ENCODE results near the gene ZCCHC10. TPM values are rescaled to one million over a fixed set of nuclear protein-coding genes. Genes with fewer than 3 reads are reported as not detected.

ZCCHC10 gene
- total and polyA plus RNA-seq, 9 of the 15 experiments (the other 6 are each of a cell fraction or from before 2014, with no cell fraction given), result 11.9 to 146 (median 51.8) TPM

DNA sequence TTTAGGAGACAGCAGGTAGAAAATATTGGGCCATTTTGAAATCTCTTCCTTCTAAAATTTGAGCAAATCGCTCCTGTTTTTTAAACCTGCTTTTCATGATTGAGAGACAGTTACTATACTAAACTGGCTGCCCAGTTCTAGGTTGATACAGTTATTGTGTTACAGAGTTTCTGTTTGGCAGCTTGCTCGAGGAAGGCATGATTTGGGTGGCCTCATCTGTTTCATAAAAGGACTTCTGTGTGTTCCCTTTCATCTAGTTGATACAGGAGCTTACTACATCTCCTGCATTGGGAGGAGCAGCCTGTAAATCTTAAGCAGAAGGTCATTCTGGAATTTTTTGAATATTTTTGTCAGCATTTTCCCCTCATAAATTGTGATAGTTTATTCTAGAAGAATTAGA lies 39.7 kb upstream of the ZCCHC10 start:
- H3K27me3 ChIP-seq (ENCODE audit: control insufficient read depth in 2 of 2, insufficient read depth in 2 of 2, low read length in 2 of 2), result no peaks in the 10 kb centered on the region
- H3K27ac ChIP-seq (ENCODE audit: extremely low read depth, low read depth, low read length), result peak overlapping the region; percentile 8; the same call in 1 of the 3 replicates
- no peaks in the 10 kb centered on the region for H3K4me1 ChIP-seq (replicated peaks in 1 of 2; ENCODE audit: control insufficient read depth in 2 of 2, insufficient read depth in 2 of 2, low read length in 2 of 2)
- H3K9ac ChIP-seq (ENCODE audit: insufficient read depth in 1 of 2, low read depth in 2 of 2, low read length in 2 of 2), result no peak overlapping the region
- 96% methylated on average over 2 of the region's 2 CpGs for WGBS (ENCODE audit: insufficient coverage, low coverage, missing lambda C conversion rate)
- H4K20me1 ChIP-seq (replicated peaks; ENCODE audit: control insufficient read depth, insufficient read depth, low read length), result peaks cover 13% of the 10 kb centered on the region
- CTCF ChIA-PET (ENCODE audit: low intra/inter-chr PET ratio), result no interaction called here
- intact Hi-C loops (cut with micrococcal nuclease), result no loop called here
- DNase-seq (ENCODE audit: extremely low read depth in 1 of 4, low spot score in 3 of 4) (no peak), FAIRE-seq (no peak), ATAC-seq (no peak)
- in situ Hi-C loops (cut with MboI), result no loop called here
- H3K79me2 ChIP-seq (ENCODE audit: control insufficient read depth, insufficient read depth, low read length), result peaks cover 58% of the 10 kb centered on the region
- no peaks in the 10 kb centered on the region for H3K9me1 ChIP-seq (ENCODE audit: control insufficient read depth, insufficient read depth, low read length)
- no peak overlapping the region for H3K4me2 ChIP-seq (ENCODE audit: insufficient read depth, low read length)
- BruUV-seq (replicated peaks), result no TSS peak
- H2AFZ ChIP-seq (ENCODE audit: low read depth, low read length), result no peak overlapping the region
- no peak overlapping the region for H3K4me3 ChIP-seq
- peaks cover 78% of the 10 kb centered on the region for H3K36me3 ChIP-seq (ENCODE audit: control insufficient read depth, insufficient read depth, low read length)
- POLR2A ChIA-PET, result no interaction called here
- H3K9me3 ChIP-seq (replicated peaks; ENCODE audit: control insufficient read depth, insufficient read depth, low read depth, low read length), result no peaks in the 10 kb centered on the region
- TF ChIP-seq ZNF217 (CRISPR knock-in tag; IDR thresholded peaks at IDR 0.05) (no peak), PHTF2 (CRISPR knock-in tag; IDR thresholded peaks at IDR 0.05) (no peak), NBN (IDR thresholded peaks at IDR 0.05; ENCODE audit: low read depth) (no peak), CBFB (CRISPR knock-in tag; IDR thresholded peaks at IDR 0.05) (no peak), DIDO1 (tag; IDR thresholded peaks at IDR 0.05; ENCODE audit: low read depth) (no peak), ZNF143 (CRISPR knock-in tag; IDR thresholded peaks at IDR 0.05) (no peak), GABPB2 (CRISPR knock-in tag; conservative IDR thresholded peaks at IDR 0.05) (no peak), EZH2 (IDR thresholded peaks at IDR 0.05; ENCODE audit: borderline replicate concordance, low read depth, low read length) (no peak), CBX5 (IDR thresholded peaks at IDR 0.05; ENCODE audit: borderline replicate concordance, low read depth) (no peak), ZNF232 (CRISPR knock-in tag; IDR thresholded peaks at IDR 0.05) (no peak), AFF4 (CRISPR knock-in tag; IDR thresholded peaks at IDR 0.05) (no peak), MAFK (IDR thresholded peaks at IDR 0.05; ENCODE audit: low read length) (no peak), PPARD (CRISPR knock-in tag; IDR thresholded peaks at IDR 0.05) (no peak), NR0B1 (IDR thresholded peaks at IDR 0.05; ENCODE audit: partially characterized antibody) (no peak)
- TF ChIP-seq, protein P1, sequence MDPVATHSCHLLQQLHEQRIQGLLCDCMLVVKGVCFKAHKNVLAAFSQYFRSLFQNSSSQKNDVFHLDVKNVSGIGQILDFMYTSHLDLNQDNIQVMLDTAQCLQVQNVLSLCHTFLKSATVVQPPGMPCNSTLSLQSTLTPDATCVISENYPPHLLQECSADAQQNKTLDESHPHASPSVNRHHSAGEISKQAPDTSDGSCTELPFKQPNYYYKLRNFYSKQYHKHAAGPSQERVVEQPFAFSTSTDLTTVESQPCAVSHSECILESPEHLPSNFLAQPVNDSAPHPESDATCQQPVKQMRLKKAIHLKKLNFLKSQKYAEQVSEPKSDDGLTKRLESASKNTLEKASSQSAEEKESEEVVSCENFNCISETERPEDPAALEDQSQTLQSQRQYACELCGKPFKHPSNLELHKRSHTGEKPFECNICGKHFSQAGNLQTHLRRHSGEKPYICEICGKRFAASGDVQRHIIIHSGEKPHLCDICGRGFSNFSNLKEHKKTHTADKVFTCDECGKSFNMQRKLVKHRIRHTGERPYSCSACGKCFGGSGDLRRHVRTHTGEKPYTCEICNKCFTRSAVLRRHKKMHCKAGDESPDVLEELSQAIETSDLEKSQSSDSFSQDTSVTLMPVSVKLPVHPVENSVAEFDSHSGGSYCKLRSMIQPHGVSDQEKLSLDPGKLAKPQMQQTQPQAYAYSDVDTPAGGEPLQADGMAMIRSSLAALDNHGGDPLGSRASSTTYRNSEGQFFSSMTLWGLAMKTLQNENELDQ (CRISPR knock-in tag; IDR thresholded peaks at IDR 0.05; ENCODE audit: borderline replicate concordance), result no peak
- TF ChIP-seq, protein P2, sequence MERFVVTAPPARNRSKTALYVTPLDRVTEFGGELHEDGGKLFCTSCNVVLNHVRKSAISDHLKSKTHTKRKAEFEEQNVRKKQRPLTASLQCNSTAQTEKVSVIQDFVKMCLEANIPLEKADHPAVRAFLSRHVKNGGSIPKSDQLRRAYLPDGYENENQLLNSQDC (CRISPR knock-in tag; IDR thresholded peaks at IDR 0.05), result no peak
